ENCODE results near the gene YPEL2.

The YPEL2 gene

GRCh38 chr17:59372138-59372751 is 40.8 kb downstream of the YPEL2 start:
- TF ChIP-seq CTCF (IDR thresholded peaks at IDR 0.05; ENCODE audit: borderline replicate concordance, extremely low read depth, low read length, poor library complexity, severe bottlenecking) = no peak
- Histone ChIP-seq H3K36me3 (ENCODE audit: insufficient read depth, low read length) (no peaks in the 10 kb centered on the region), H3K9ac (ENCODE audit: low read depth, low read length) (no peak overlapping the region), H3K4me2 (ENCODE audit: insufficient read depth, low read length) (no peak overlapping the region), H3K4me3 (ENCODE audit: low read depth in 1 of 2, low read length in 2 of 2) (no peak overlapping the region), H3K4me1 (ENCODE audit: insufficient read depth, low read length) (no peaks in the 10 kb centered on the region), H3K79me2 (ENCODE audit: insufficient read depth, low read length) (no peaks in the 10 kb centered on the region), H2AFZ (ENCODE audit: low read depth, low read length) (no peak overlapping the region), H4K20me1 (ENCODE audit: insufficient read depth, low read length) (no peaks in the 10 kb centered on the region), H3K27me3 (ENCODE audit: insufficient read depth, low read length, poor library complexity) (no peaks in the 10 kb centered on the region), H3K27ac (ENCODE audit: low read length) (no peak overlapping the region), H3K9me3 (ENCODE audit: insufficient read depth, low read length, severe bottlenecking) (no peaks in the 10 kb centered on the region)
- DNase-seq (no peak), ATAC-seq (ENCODE audit: insufficient read depth, low read depth) (no peak)

- Histone ChIP-seq H3K4me2 (ENCODE audit: insufficient read depth, low read length) (no peak overlapping the region), H4K20me1 (ENCODE audit: insufficient read depth, low read length) (no peaks in the 10 kb centered on the region), H3K9me3 (ENCODE audit: insufficient read depth, low read length, severe bottlenecking) (no peaks in the 10 kb centered on the region), H3K79me2 (ENCODE audit: insufficient read depth, low read length) (no peaks in the 10 kb centered on the region), H3K9ac (ENCODE audit: low read depth, low read length) (no peak overlapping the region), H3K36me3 (ENCODE audit: insufficient read depth, low read length) (no peaks in the 10 kb centered on the region), H3K4me3 (ENCODE audit: low read depth in 1 of 2, low read length in 2 of 2) (no peak overlapping the region), H3K4me1 (ENCODE audit: insufficient read depth, low read length) (no peaks in the 10 kb centered on the region), H3K27me3 (ENCODE audit: insufficient read depth, low read length, poor library complexity) (no peaks in the 10 kb centered on the region), H3K27ac (ENCODE audit: low read length) (no peak overlapping the region), H2AFZ (ENCODE audit: low read depth, low read length) (no peak overlapping the region)
- DNase-seq = no peak
- TF ChIP-seq CTCF (IDR thresholded peaks at IDR 0.05; ENCODE audit: borderline replicate concordance, extremely low read depth, low read length, poor library complexity, severe bottlenecking) (no peak), EZH2 (IDR thresholded peaks at IDR 0.05; ENCODE audit: borderline replicate concordance, low read depth, low read length, severe bottlenecking) (no peak)
- no peak for ATAC-seq (ENCODE audit: insufficient read depth, low read depth)
Measured at GRCh38 chr17:59373882-59374495, 42.5 kb downstream of the YPEL2 start.

GRCh38 chr17:59374612-59375011 is 43.2 kb downstream of the YPEL2 start:
- Histone ChIP-seq H3K79me2 (ENCODE audit: insufficient read depth, low read length) (no peaks in the 10 kb centered on the region), H3K27me3 (ENCODE audit: insufficient read depth, low read length, poor library complexity) (no peaks in the 10 kb centered on the region), H3K4me2 (ENCODE audit: insufficient read depth, low read length) (no peak overlapping the region), H2AFZ (ENCODE audit: low read depth, low read length) (no peak overlapping the region), H3K9ac (ENCODE audit: low read depth, low read length) (no peak overlapping the region), H4K20me1 (ENCODE audit: insufficient read depth, low read length) (no peaks in the 10 kb centered on the region), H3K9me3 (ENCODE audit: insufficient read depth, low read length, severe bottlenecking) (no peaks in the 10 kb centered on the region), H3K36me3 (ENCODE audit: insufficient read depth, low read length) (no peaks in the 10 kb centered on the region), H3K4me1 (ENCODE audit: insufficient read depth, low read length) (no peaks in the 10 kb centered on the region), H3K27ac (ENCODE audit: low read length) (no peak overlapping the region), H3K4me3 (ENCODE audit: low read depth in 1 of 2, low read length in 2 of 2) (no peak overlapping the region)
- DNase-seq (no peak), ATAC-seq (ENCODE audit: insufficient read depth, low read depth) (no peak)
- TF ChIP-seq CTCF (IDR thresholded peaks at IDR 0.05; ENCODE audit: borderline replicate concordance, extremely low read depth, low read length, poor library complexity, severe bottlenecking) (no peak), EZH2 (IDR thresholded peaks at IDR 0.05; ENCODE audit: borderline replicate concordance, low read depth, low read length, severe bottlenecking) (no peak)

All from DND-41 (cell line).